Measurements from ENCODE around the gene PLGRKT. TPM values are rescaled to one million over a fixed set of nuclear protein-coding genes. Genes with fewer than 3 reads are reported as not detected.
"Not testable (repeated sequence)": the region's sequence is repeated elsewhere in the genome, so short reads cannot be mapped to it uniquely, and the experiment has no call there.

PLGRKT gene
- total RNA-seq, 1 experiment from 2014 or later = 30.9 TPM

DNA sequence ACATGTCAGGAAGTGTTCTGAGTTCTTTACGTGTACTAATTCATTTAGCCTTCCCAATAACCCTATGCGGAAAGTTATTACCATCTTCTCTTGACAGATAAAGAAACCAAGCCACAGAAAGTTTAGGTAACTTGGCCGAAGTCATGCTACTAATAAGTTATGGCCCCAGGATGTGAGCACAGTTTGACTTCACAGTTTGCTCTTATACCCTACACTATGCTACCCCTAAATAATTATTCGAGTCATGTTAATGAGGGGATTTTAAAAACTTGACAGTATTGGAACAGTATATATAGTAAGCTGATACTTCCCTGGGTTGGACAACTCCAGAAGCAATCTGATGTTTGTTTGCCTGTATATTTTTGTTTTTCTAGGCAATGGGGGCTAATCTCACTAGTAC lies 43.2 kb upstream of the PLGRKT start:
- ChIA-PET POLR2A (ENCODE audit: low non-redundant PET) (no interaction called here), CTCF (no interaction called here)
- no peak for DNase-seq (ENCODE audit: low spot score)
- BruUV-seq (replicated peaks) = no TSS peak
- no peaks in the 10 kb centered on the region for H3K4me1 ChIP-seq (ENCODE audit: insufficient read depth, low read length, poor library complexity, severe bottlenecking)
- H3K27me3 ChIP-seq (replicated peaks; ENCODE audit: insufficient read depth, low read depth, low read length, poor library complexity) = no peaks in the 10 kb centered on the region
- no peak overlapping the region for H3K27ac ChIP-seq (ENCODE audit: low read depth, low read length, poor library complexity, severe bottlenecking)
- no peaks in the 10 kb centered on the region for H3K9me3 ChIP-seq (ENCODE audit: low read depth, low read length, poor library complexity, severe bottlenecking)
- intact Hi-C loops (cut with micrococcal nuclease; ENCODE audit: unreplicated experiment) = no loop called here
- no peaks in the 10 kb centered on the region for H3K36me3 ChIP-seq (ENCODE audit: insufficient read depth, low read length, poor library complexity, severe bottlenecking)
- TF ChIP-seq EZH2 (IDR thresholded peaks at IDR 0.05; ENCODE audit: borderline replicate concordance, low read depth, low read length, poor library complexity, severe bottlenecking) = no peak
- TF ChIP-seq, protein P1, sequence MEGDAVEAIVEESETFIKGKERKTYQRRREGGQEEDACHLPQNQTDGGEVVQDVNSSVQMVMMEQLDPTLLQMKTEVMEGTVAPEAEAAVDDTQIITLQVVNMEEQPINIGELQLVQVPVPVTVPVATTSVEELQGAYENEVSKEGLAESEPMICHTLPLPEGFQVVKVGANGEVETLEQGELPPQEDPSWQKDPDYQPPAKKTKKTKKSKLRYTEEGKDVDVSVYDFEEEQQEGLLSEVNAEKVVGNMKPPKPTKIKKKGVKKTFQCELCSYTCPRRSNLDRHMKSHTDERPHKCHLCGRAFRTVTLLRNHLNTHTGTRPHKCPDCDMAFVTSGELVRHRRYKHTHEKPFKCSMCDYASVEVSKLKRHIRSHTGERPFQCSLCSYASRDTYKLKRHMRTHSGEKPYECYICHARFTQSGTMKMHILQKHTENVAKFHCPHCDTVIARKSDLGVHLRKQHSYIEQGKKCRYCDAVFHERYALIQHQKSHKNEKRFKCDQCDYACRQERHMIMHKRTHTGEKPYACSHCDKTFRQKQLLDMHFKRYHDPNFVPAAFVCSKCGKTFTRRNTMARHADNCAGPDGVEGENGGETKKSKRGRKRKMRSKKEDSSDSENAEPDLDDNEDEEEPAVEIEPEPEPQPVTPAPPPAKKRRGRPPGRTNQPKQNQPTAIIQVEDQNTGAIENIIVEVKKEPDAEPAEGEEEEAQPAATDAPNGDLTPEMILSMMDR (conservative IDR thresholded peaks at IDR 0.05; ENCODE audit: low read depth, low read length) = no peak
- H3K4me3 ChIP-seq (ENCODE audit: low read depth, low read length, poor library complexity, severe bottlenecking) = no peak overlapping the region

DNA sequence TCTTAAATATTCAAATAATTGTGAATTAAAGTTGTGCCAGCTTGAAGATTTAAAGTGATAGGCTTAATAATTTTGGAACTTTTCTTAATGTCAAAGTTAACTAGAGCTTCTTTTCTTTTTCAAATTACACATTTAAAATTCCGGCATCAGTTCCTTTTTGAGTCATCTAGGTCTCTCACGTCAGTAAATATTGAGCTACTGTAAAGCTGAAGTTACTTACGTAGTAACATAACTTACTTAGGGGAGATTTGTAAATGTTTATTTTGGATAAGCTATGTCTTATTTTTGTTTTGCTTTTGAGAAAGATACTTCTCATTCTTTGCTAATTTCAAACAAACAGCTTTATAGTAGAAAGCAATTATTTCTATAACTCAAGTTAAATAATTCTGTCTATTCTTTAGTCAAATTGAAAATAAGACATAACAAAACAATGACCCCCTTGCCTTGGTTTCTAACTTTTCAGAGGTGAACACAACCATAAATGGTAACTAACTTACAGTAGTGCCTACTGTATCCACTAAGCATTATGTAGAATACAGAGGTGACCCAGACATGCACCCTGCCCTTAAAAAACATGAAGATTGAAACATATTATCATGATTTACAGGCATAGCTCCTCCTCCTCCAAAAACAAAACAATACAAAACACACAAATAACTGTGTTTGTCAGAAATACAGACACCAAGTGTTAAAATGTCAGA lies 42.4 kb upstream of the PLGRKT start:
- CTCF ChIA-PET = no interaction called here

DNA sequence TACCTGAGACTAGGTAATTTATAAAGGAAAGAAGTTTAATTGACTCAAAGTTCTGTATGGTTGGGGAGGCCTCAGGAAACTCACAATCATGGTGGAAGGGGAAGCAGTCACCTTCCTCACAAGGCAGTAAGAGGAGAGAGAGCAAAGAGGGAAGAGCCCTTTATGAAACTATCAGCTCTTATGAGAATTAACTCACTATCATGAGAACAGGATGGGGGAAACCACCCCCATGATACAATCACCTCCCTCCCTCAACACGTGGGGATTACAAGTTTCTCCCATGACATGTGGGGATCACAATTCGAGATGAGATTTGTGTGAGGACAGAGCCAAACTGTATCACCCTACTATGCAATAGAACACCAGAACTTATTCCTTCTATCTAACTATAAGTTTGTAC lies 40.5 kb upstream of the PLGRKT start:
- DNase-seq (ENCODE audit: low spot score) = no peak
- TF ChIP-seq EZH2 (IDR thresholded peaks at IDR 0.05; ENCODE audit: borderline replicate concordance, low read depth, low read length, poor library complexity, severe bottlenecking) = no peak
- TF ChIP-seq, protein P1 (conservative IDR thresholded peaks at IDR 0.05; ENCODE audit: low read depth, low read length) = no peak
- CTCF ChIA-PET = no interaction called here
- Histone ChIP-seq H3K36me3 (ENCODE audit: insufficient read depth, low read length, poor library complexity, severe bottlenecking) (no peaks in the 10 kb centered on the region), H3K4me1 (ENCODE audit: insufficient read depth, low read length, poor library complexity, severe bottlenecking) (no peaks in the 10 kb centered on the region), H3K4me3 (ENCODE audit: low read depth, low read length, poor library complexity, severe bottlenecking) (no peak overlapping the region), H3K9me3 (ENCODE audit: low read depth, low read length, poor library complexity, severe bottlenecking) (no peaks in the 10 kb centered on the region), H3K27ac (ENCODE audit: low read depth, low read length, poor library complexity, severe bottlenecking) (no peak overlapping the region), H3K27me3 (replicated peaks; ENCODE audit: insufficient read depth, low read depth, low read length, poor library complexity) (no peaks in the 10 kb centered on the region)
- POLR2A ChIA-PET (ENCODE audit: low non-redundant PET) = no interaction called here
- no TSS peak for BruUV-seq (replicated peaks)
- intact Hi-C loops (cut with micrococcal nuclease; ENCODE audit: unreplicated experiment) = no loop called here

More for the DNA sequence above, 42.4 kb upstream of the PLGRKT start:
- H3K36me3 ChIP-seq (ENCODE audit: insufficient read depth, low read length, poor library complexity, severe bottlenecking) = no peaks in the 10 kb centered on the region
- H3K9me3 ChIP-seq (ENCODE audit: low read depth, low read length, poor library complexity, severe bottlenecking) = no peaks in the 10 kb centered on the region
- H3K27ac ChIP-seq (ENCODE audit: low read depth, low read length, poor library complexity, severe bottlenecking) = no peak overlapping the region
- no peak for DNase-seq (ENCODE audit: low spot score)
- intact Hi-C loops (cut with micrococcal nuclease; ENCODE audit: unreplicated experiment) = no loop called here
- H3K4me3 ChIP-seq (ENCODE audit: low read depth, low read length, poor library complexity, severe bottlenecking) = no peak overlapping the region
- BruUV-seq (replicated peaks) = no TSS peak
- POLR2A ChIA-PET (ENCODE audit: low non-redundant PET) = no interaction called here
- H3K27me3 ChIP-seq (replicated peaks; ENCODE audit: insufficient read depth, low read depth, low read length, poor library complexity) = no peaks in the 10 kb centered on the region
- no peaks in the 10 kb centered on the region for H3K4me1 ChIP-seq (ENCODE audit: insufficient read depth, low read length, poor library complexity, severe bottlenecking)
- no peak for TF ChIP-seq EZH2 (IDR thresholded peaks at IDR 0.05; ENCODE audit: borderline replicate concordance, low read depth, low read length, poor library complexity, severe bottlenecking)
- TF ChIP-seq, protein P1 (conservative IDR thresholded peaks at IDR 0.05; ENCODE audit: low read depth, low read length) = no peak

DNA sequence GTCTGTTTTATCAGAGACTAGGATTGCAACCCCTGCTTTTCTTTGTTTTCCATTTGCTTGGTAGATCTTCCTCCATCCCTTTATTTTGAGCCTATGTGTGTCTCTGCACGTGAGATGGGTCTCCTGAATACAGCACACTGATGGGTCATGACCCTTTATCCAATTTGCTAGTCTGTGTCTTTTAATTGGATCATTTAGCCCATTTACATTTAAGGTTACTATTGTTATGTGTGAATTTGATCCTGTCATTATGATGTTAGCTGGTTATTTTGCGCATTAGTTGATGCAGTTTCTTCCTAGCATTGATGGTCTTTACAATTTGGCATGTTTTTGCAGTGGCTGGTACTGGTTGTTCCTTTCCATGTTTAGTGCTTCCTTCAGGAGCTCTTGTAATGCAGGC lies 37.9 kb upstream of the PLGRKT start:
- POLR2A ChIA-PET (ENCODE audit: low non-redundant PET); H3K4me3 ChIP-seq (ENCODE audit: low read depth, low read length, poor library complexity, severe bottlenecking); DNase-seq (ENCODE audit: low spot score); H3K9me3 ChIP-seq (ENCODE audit: low read depth, low read length, poor library complexity, severe bottlenecking); H3K36me3 ChIP-seq (ENCODE audit: insufficient read depth, low read length, poor library complexity, severe bottlenecking); CTCF ChIA-PET; H3K27ac ChIP-seq (ENCODE audit: low read depth, low read length, poor library complexity, severe bottlenecking); BruUV-seq (replicated peaks); H3K4me1 ChIP-seq (ENCODE audit: insufficient read depth, low read length, poor library complexity, severe bottlenecking); intact Hi-C loops (cut with micrococcal nuclease; ENCODE audit: unreplicated experiment); H3K27me3 ChIP-seq (replicated peaks; ENCODE audit: insufficient read depth, low read depth, low read length, poor library complexity): not testable (repeated sequence)
